HG02943 (cell line): ENCODE results near the gene TRIOBP.
"Not testable (repeated sequence)": the region's sequence is repeated elsewhere in the genome, so short reads cannot be mapped to it uniquely, and the experiment has no call there.

ENCODE experiments used
- ATAC-seq: cut with Tn5 transposase; IDR thresholded peaks from one replicate; pipeline ENCODE4 v1.9.1; 2021; ENCODE audit warnings: mild to moderate bottlenecking, low read depth, moderate library complexity; ENCODE audit not compliant: unreplicated experiment

TRIOBP gene

DNA sequence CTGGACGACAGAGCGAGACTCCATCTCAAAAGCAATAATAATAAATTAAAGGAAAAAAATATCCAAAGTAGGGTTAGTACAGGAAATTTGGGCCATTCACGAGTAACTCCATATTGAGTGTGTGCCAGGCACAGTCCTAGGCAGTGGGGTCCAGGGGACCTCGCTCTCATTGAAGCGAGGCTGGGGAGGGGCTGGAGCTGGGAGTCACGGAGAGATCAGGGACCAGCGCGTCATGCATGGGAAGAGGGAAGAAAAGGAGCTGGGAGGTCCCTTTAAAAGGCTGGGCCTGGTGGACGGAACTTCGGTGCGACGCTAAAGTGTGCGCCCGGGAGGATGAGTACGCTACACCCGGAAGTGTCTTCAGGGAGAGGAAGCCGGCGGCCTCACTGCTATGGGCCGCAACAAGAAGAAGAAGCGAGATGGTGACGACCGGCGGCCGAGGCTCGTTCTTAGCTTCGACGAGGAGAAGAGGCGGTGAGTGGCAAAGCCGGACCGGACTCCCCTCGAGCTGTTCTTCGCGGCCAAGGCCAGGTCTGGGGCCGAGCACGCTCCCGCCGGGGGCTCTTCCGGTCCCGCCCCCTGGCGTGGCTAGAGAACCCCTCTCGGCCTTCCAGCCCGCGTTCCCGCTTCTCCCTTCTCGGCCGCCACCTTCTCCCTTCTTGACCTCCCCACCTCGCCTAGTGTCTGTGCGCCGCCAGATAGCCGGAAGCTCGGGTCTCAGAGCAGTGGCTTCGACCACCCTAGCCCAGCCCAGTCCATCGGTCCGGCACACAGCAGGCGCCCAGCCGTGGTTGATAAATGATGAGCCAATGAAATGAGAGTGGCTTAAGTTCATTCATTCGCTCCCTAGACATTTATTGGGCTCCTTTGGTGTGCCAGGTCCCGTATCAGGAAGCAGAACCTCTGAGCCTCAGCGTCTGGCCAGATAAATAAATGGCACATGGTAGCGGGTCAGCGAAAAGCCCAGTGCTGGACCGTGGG lies 10.6 kb upstream of the TRIOBP start, which contains the start of gene NOL12:
Gene NOL12 (plus strand): TSS at position 342 of the 981 bp plus-strand sequence. CDS start 50 bp downstream, at position 392.
- no peak for ATAC-seq

- no peak for ATAC-seq
Measured at GRCh38 chr22:37690407-37690806, 6.4 kb upstream of the TRIOBP start.

GRCh38 chr22:37690901-37691504 lies 5.8 kb upstream of the TRIOBP start:
- ATAC-seq = no peak

- no peak for ATAC-seq
Measured at GRCh38 chr22:37692627-37693285, 4.1 kb upstream of the TRIOBP start.

DNA sequence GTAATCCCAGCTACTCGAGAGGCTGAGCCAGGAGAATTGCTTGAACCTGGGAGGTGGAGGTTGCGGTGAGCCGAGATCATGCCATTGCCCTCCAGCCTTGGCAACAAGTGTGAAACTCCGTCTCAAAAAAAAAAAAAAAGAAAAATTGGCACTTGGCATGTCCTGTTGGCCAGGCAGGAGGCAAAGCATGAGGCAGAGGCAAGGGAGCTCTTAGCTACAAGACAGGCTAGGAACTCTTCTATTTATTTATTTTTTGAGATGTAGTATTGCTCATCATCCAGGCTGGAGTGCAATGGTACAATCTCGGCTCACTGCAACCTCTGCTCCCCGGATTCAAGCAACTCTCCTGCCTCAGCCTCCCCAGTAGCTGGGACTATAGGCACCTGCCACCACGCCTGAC lies 2.7 kb upstream of the TRIOBP start:
- not testable (repeated sequence) for ATAC-seq

DNA sequence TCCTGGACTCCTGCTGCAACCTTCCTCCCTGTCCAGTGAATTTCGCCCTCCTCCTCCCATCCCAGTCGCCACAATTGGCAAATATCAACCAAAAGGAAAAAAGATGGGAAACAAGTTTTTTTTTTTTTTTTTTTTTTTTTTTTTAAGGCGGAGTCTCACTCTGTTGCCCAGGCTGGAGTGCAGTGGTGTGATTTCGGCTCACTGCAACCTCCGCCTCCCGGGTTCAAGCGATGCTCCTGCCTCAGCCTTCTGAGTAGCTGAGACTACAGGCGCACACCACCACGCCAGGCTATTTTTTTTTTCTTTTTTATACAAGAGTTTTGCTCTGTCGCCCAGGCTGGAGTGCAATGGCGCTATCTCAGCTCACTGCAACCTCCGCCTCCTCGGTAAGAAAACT lies 590 bp upstream of the TRIOBP start:
- ATAC-seq = not testable (repeated sequence)

GRCh38 chr22:37697538-37697835 lies 639 bp downstream of the TRIOBP start:
- ATAC-seq = no peak

- no peak for ATAC-seq
Measured at GRCh38 chr22:37701141-37701786, 4.4 kb downstream of the TRIOBP start.

DNA sequence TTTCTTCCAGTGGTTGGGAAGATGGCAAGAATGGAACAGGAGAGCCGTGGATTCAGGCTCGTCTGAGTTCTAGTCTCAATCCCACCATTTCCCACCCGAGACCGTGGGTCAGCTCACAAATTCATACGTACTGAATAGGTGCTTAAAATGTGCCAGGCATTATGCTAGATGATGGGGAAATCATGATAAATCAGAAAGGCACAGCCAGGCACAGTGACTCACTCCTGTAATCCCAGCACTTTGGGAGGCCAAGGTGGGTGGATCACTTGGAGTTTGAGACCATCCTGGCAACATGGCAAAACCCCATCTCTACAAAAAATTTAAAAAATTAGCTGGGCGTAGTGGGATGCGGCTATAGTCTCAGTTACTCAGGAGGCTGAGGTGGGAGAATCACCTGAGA lies 7.1 kb downstream of the TRIOBP start:
- no peak for ATAC-seq

DNA sequence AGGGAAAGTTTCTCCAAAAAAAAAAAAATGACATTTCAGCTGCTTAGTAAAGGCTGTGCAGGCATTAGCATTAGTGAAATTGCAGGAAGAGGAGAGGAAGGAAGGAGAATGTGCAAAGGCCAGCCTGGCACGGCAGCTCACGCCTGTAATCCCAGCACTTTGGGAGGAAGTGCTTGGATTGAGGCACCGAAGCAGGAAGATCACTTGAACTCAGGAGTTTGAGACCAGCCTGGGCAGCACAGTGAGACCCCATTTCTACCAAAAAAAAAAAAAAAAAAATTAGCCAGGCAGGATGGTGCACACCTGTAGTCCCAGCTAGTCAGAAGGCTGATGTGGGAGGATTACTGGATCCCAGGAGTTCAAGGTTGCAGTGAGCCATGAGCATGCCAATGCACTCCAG lies 7.8 kb downstream of the TRIOBP start:
- no peak for ATAC-seq

GRCh38 chr22:37705205-37705604 lies 8.4 kb downstream of the TRIOBP start:
- ATAC-seq = no peak

DNA sequence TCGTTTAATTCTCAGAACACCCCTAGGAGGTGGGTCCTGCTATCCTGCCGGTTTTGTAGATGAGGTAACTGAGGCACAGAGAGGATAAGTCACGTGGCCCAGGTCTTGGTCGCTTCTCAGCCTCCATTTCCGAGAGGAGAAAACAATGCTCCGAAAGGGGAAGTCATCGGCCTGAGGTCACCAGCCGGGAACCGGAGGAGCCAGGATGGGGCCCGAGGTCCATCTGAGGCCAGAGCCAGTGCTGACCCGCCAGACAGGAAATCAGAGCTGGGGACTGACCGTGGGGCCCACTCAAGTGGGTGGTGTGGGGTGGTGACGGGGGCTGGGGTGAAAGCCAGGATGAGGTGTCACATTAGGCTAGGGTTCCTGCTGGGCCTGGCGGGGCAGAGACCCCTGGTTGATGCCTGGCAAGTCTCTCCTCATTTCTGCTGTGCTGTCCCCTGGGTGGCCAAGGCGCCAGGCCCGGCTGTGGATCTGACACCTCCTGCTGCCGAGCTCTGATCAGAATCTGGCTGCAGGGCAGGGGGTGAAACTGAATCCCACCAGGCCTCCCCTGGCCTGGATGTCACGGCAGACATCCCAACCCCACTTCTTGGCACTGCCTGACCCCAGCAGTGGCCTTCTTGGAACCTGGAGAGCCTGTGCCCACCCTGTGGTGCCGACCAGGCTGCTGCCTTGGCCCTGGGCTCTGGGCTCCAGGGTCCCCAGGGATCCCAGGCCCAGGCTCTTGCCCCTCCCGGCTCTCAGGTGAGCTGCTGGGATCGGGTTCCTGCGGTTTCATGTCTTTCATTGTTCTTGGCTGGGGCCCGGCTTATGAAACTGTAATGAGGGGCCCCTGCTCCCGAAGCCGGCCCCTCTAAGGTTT lies 12.0 kb downstream of the TRIOBP start:
- ATAC-seq = no peak

- no peak for ATAC-seq
Measured at GRCh38 chr22:37709445-37709765, 12.6 kb downstream of the TRIOBP start.

DNA sequence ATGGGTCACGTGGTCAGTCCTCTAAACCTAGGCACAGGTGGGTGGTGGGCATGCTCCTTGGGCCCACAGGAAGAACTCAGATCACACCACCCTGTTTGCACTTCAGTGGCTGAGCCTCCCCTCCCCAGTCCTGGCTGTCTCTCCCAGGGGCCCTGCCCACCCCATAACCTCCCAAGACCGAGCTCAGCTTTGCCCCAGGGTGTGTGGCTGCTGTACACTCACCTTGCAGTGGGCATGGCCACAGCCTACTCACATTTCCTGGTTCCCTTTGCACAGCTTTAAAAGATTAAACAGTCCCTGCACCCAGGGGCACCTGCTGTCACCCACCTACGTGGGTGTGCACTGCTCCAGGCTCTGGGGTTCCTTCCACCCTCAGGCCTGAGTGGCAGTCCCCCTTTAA lies 13.8 kb downstream of the TRIOBP start:
- ATAC-seq = no peak

DNA sequence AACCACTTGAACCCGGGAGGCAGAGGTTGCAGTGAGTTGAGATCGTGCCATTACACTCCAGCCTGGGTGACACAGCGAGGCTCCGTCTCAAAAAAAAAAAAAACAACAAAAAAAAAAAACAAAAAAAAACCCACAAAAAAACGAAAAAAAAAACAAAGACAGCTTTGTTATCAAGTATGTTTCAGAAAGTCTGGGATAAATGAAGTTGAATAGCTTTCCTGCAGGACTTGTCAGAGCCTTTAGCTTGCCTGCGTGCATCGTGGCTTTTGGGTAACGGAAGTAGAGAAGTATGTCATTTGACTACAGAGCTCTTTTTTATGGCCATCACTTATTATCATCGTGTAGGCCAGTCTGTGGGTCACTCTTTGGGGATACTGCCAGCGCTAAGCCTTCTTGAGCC lies 14.6 kb downstream of the TRIOBP start:
- no peak for ATAC-seq

DNA sequence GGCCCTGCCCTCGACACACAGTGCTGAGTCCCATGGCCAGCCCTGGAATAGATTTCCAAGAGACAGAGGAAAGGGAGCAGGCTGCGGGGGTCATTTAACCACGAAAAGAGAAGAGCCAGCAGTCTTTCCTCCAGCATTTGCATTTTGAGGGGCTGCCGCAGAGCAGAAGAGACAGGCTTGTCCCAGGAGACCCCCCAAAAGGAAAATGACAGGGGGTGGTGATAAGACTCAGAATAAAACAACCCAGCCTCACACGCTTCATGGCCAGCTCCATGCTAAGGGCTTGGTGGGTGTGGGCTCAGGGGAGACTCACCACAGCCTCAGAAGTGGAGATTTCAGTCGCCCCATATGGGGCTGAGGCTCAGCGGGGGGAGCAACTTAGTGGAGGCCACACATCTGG lies 16.9 kb downstream of the TRIOBP start:
- ATAC-seq = no peak

DNA sequence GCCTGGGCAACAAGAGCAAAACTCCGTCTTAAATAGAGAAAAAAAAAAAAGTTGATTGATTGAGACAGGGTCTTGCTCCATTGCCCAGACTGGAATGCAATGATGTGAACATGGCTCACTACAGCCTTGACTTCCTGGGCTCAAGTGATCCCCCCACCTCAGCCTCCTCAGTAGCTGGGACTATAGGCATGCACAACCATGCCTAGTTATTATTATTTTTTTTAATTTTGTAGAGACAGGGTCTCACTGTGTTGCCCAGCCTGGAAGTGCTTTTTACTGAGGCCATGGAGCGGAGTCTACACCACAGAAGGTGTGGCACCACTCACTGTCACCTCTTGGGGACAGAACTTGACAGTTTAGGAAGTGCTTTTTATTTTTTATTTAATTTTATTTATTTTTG lies 17.8 kb downstream of the TRIOBP start:
- ATAC-seq = no peak

GRCh38 chr22:37715760-37716159 lies 18.9 kb downstream of the TRIOBP start:
- no peak for ATAC-seq

DNA sequence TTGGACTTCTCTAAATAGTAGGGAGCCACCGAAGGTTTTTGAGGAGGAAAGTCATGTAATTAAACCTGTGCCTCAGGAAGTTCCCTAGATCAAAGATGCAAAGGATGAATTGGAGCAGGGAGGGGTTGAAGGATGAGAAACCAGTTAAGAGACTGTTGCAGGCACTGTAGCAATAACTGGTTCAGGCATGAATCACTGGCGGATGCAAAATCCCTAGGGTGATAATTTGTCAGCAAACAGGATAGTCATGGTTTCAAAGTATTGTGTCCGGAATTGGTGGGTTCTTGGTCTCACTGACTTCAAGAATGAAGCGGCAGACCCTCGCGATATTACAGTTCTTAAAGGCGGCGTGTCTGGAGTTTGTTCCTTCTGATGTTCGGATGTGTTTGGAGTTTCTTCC lies 19.9 kb downstream of the TRIOBP start:
- no peak for ATAC-seq

- not testable (repeated sequence) for ATAC-seq
Measured at GRCh38 chr22:37717235-37717634, 20.4 kb downstream of the TRIOBP start.
